SK-N-SH (cell line): ENCODE data around the gene TMEM131L. TPM values are rescaled to one million over a fixed set of nuclear protein-coding genes. Genes with fewer than 3 reads are reported as not detected.

Experiments used
- CTCF ChIA-PET: fragments of 300-600, 350-600 bp; formaldehyde crosslinking; extraction: SDS; loops from one replicate; lab custom pipeline; 2021; lab: Yijun Ruan, JAX
- POLR2A ChIA-PET: fragments of 350-600 bp; sonication (Branson Sonifier 250); formaldehyde crosslinking; extraction: SDS; loops from one replicate; lab custom pipeline; 2020; ENCODE audit warnings: antibody characterized with exemption, inconsistent platforms; lab: Yijun Ruan, JAX
- DNase-seq: peaks from one replicate; pipeline ENCODE4 v3.0.0; 2012
- H2AFZ ChIP-seq: fragments of 200-600 bp; sonication (generic); 2 replicates; pipeline ENCODE4 v1.8.1; 2016; ENCODE audit warnings: antibody characterized with exemption, mild to moderate bottlenecking, low read depth
- H3F3A ChIP-seq: fragments of 200-600 bp; sonication (generic); replicated peaks from 2 replicates; pipeline ENCODE3; 2016; ENCODE audit warnings: antibody characterized with exemption, mild to moderate bottlenecking; ENCODE audit not compliant: insufficient read depth
- H3K27ac ChIP-seq, 2 experiments: fragments of 200-500 bp in 1 of 2; fragments of 200-600 bp in 1 of 2; sonication (Bioruptor generic) in 1 of 2; sonication (generic), shearing (Covaris generic) in 1 of 2; 2 replicates each; pipeline versions ENCODE4 v1.5.1 to v1.6.1; 2014 to 2016; ENCODE audit warnings: low read depth in 2 of 2, inconsistent platforms in 1 of 2, low read length in 1 of 2, mild to moderate bottlenecking in 1 of 2, mixed read lengths in 1 of 2
- H3K27me3 ChIP-seq: fragments of 200-600 bp; sonication (generic), shearing (Covaris generic); 2 replicates; pipeline ENCODE4 v1.6.1; 2016; ENCODE audit warnings: mixed run types; ENCODE audit not compliant: insufficient read depth
- H3K36me3 ChIP-seq, 2 experiments: fragments of 200-500 bp in 1 of 2; fragments of 200-600 bp in 1 of 2; sonication (Bioruptor generic) in 1 of 2; sonication (generic) in 1 of 2; replicated peaks in 1 of 2; 2 replicates each; pipeline versions ENCODE3 to v1.5.1; 2014 to 2016; ENCODE audit warnings: low read length in 1 of 2, mild to moderate bottlenecking in 1 of 2; ENCODE audit not compliant: insufficient read depth in 2 of 2, control insufficient read depth in 1 of 2
- H3K4me1 ChIP-seq, 2 experiments: fragments of 200-500 bp in 1 of 2; fragments of 200-600 bp in 1 of 2; sonication (Bioruptor generic) in 1 of 2; sonication (generic), shearing (Covaris generic) in 1 of 2; 2 replicates each; pipeline versions ENCODE4 v1.5.1 to v1.6.1; 2014 to 2016; ENCODE audit warnings: low read depth in 1 of 2, low read length in 1 of 2, mixed run types in 1 of 2; ENCODE audit not compliant: insufficient read depth in 2 of 2, control insufficient read depth in 1 of 2
- H3K4me2 ChIP-seq: fragments of 200-600 bp; sonication (generic), shearing (Covaris generic); 2 replicates; pipeline ENCODE4 v1.6.1; 2017; ENCODE audit warnings: mixed run types
- H3K4me3 ChIP-seq, 2 experiments: fragments of 200-500 bp in 1 of 2; fragments of 200-600 bp in 1 of 2; sonication (Bioruptor generic) in 1 of 2; sonication (generic), shearing (Covaris generic) in 1 of 2; 2 replicates each; pipeline versions ENCODE4 v1.5.1 to v1.8.1; 2014 to 2016; ENCODE audit warnings: low read depth in 2 of 2, inconsistent platforms in 1 of 2, low read length in 1 of 2, mild to moderate bottlenecking in 1 of 2, mixed read lengths in 1 of 2, moderate library complexity in 1 of 2
- H3K79me2 ChIP-seq: fragments of 200-600 bp; sonication (generic); 2 replicates; pipeline ENCODE4 v1.8.1; 2017; ENCODE audit warnings: mild to moderate bottlenecking; ENCODE audit not compliant: insufficient read depth
- H3K9ac ChIP-seq: fragments of 200-600 bp; sonication (generic); 2 replicates; pipeline ENCODE4 v1.6.1; 2017; ENCODE audit warnings: mixed run types
- H3K9me2 ChIP-seq: fragments of 200-600 bp; sonication (generic); 2 replicates; pipeline ENCODE4 v1.6.1; 2017; ENCODE audit warnings: mixed run types
- H3K9me3 ChIP-seq: fragments of 200-600 bp; sonication (generic); 2 replicates; pipeline ENCODE4 v1.6.1; 2017; ENCODE audit warnings: mixed run types, mild to moderate bottlenecking, moderate library complexity
- H4K20me1 ChIP-seq: fragments of 200-600 bp; sonication (generic); 2 replicates; pipeline ENCODE4 v1.6.1; 2017; ENCODE audit warnings: mild to moderate bottlenecking, mixed run types; ENCODE audit not compliant: insufficient read depth
- CHD2 ChIP-seq: fragments of 150-350 bp; IDR thresholded peaks from 2 replicates; pipeline ENCODE4 v1.6.1; 2018; ENCODE audit warnings: low read length; ENCODE audit not compliant: partially characterized antibody
- ELF1 ChIP-seq: IDR thresholded peaks from 2 replicates; pipeline ENCODE4 v1.4.0; 2012
- FOSL2 ChIP-seq: IDR thresholded peaks from 2 replicates; pipeline ENCODE4 v1.4.0; 2012; ENCODE audit warnings: low read depth, mild to moderate bottlenecking, moderate library complexity, borderline replicate concordance
- FOXM1 ChIP-seq: IDR thresholded peaks from 2 replicates; pipeline ENCODE4 v1.4.0; 2012; ENCODE audit warnings: low read depth, mild to moderate bottlenecking
- JUND ChIP-seq: IDR thresholded peaks from 2 replicates; pipeline ENCODE4 v1.4.0; 2012
- MXI1 ChIP-seq: IDR thresholded peaks from 2 replicates; pipeline ENCODE4 v1.6.1; 2012; ENCODE audit warnings: mild to moderate bottlenecking, low read depth, low read length, improper control_type of control experiment
- POLR2AphosphoS5 ChIP-seq: IDR thresholded peaks from 2 replicates; pipeline ENCODE4 v1.6.1; 2012; ENCODE audit warnings: low read depth, low read length
- SIN3A ChIP-seq: IDR thresholded peaks from 2 replicates; pipeline ENCODE4 v1.6.1; 2012; ENCODE audit warnings: low read depth, mild to moderate bottlenecking, low read length, moderate library complexity, borderline replicate concordance
- TEAD4 ChIP-seq: IDR thresholded peaks from 2 replicates; pipeline ENCODE4 v1.4.0; 2012; ENCODE audit warnings: mild to moderate bottlenecking, borderline replicate concordance; ENCODE audit not compliant: insufficient read depth
- WGBS: methylation state at CpG from one replicate; pipeline ENCODE4 v1.1.6; 2017; ENCODE audit warnings: low lambda C conversion rate; 5-methylcytosine and 5-hydroxymethylcytosine counted together
- polyA plus RNA-seq, 3 experiments: library from polyadenylated mRNA; depleted of rRNA; stranded (reverse); fragments of >200 nt; gene quantifications; 2 replicates each; pipeline ENCODE4 v1.2.3, GENCODE V29; 2012
- TF ChIP-seq, protein P1 (sequence below): fragments of 200-600 bp; sonication (generic); IDR thresholded peaks from 2 replicates; pipeline ENCODE4 v1.6.1; 2017; ENCODE audit warnings: antibody characterized with exemption, mild to moderate bottlenecking, moderate library complexity
- TF ChIP-seq, protein P2 (sequence below): IDR thresholded peaks from 2 replicates; pipeline ENCODE4 v1.6.1; 2012; ENCODE audit warnings: mild to moderate bottlenecking, low read depth, low read length, moderate library complexity
- TF ChIP-seq, protein P3 (sequence below): fragments of 150-350 bp; IDR thresholded peaks from 2 replicates; pipeline ENCODE4 v1.6.1; 2017; ENCODE audit warnings: antibody characterized with exemption, low read length, low read depth, borderline replicate concordance
- TF ChIP-seq, protein P4 (sequence below): IDR thresholded peaks from 2 replicates; pipeline ENCODE4 v1.4.0; 2012; ENCODE audit warnings: low read depth
- TF ChIP-seq, protein P5 (sequence below): IDR thresholded peaks from 2 replicates; pipeline ENCODE4 v1.4.0; 2012; ENCODE audit warnings: low read depth, borderline replicate concordance

TMEM131L gene
- polyA plus RNA-seq, 1 of the 3 experiments (the other 2 are of a cell fraction), result 6.2 TPM

DNA sequence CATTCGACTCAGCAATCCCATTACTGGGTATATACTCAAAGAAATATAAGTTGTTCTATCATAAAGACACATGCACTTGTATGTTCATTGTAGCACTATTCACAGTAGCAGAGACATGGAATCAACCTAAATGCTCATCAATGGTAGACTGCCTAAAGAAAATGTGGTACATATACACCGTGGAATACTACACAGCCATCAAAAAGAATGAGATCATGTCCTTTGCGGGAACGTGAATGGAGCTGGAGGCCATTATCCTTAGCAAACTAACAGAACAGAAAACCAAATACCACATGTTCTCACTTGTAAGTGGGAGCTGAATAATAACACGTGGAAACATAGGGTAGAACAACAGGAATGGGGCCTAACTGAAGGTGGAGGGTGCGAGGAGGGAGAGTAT lies 44.9 kb downstream of the TMEM131L start:
- Histone ChIP-seq H4K20me1 (peaks cover 3% of the 10 kb centered on the region; the same call in 1 of the 2 replicates), H3K9ac (no peak overlapping the region), H3K4me3 (no peak overlapping the region), H3K79me2 (peaks cover 12% of the 10 kb centered on the region; the same call in 1 of the 2 replicates), H3K4me2 (no peak overlapping the region), H3K9me3 (no peaks in the 10 kb centered on the region), H3K27me3 (no peaks in the 10 kb centered on the region), H2AFZ (no peak overlapping the region), H3K4me1 (peaks cover 0 to 33% of the 10 kb centered on the region in 2 experiments; a peak in 2 of 4 replicates), H3F3A (peaks cover 35% of the 10 kb centered on the region), H3K9me2 (no peaks in the 10 kb centered on the region), H3K27ac (no peak overlapping the region), H3K36me3 (peaks cover 0 to 7% of the 10 kb centered on the region in 2 experiments)
- CTCF ChIA-PET, result no interaction called here
- POLR2A ChIA-PET, result no interaction called here
- no peak for DNase-seq
- over 99% methylated on average over 6 of the region's 6 CpGs for WGBS
- no peak for TF ChIP-seq MXI1
- no peak for TF ChIP-seq FOSL2
- TF ChIP-seq JUND, result no peak
- no peak for TF ChIP-seq CHD2
- no peak for TF ChIP-seq SIN3A
- TF ChIP-seq, protein P1, sequence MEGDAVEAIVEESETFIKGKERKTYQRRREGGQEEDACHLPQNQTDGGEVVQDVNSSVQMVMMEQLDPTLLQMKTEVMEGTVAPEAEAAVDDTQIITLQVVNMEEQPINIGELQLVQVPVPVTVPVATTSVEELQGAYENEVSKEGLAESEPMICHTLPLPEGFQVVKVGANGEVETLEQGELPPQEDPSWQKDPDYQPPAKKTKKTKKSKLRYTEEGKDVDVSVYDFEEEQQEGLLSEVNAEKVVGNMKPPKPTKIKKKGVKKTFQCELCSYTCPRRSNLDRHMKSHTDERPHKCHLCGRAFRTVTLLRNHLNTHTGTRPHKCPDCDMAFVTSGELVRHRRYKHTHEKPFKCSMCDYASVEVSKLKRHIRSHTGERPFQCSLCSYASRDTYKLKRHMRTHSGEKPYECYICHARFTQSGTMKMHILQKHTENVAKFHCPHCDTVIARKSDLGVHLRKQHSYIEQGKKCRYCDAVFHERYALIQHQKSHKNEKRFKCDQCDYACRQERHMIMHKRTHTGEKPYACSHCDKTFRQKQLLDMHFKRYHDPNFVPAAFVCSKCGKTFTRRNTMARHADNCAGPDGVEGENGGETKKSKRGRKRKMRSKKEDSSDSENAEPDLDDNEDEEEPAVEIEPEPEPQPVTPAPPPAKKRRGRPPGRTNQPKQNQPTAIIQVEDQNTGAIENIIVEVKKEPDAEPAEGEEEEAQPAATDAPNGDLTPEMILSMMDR, result no peak
- TF ChIP-seq, protein P2, sequence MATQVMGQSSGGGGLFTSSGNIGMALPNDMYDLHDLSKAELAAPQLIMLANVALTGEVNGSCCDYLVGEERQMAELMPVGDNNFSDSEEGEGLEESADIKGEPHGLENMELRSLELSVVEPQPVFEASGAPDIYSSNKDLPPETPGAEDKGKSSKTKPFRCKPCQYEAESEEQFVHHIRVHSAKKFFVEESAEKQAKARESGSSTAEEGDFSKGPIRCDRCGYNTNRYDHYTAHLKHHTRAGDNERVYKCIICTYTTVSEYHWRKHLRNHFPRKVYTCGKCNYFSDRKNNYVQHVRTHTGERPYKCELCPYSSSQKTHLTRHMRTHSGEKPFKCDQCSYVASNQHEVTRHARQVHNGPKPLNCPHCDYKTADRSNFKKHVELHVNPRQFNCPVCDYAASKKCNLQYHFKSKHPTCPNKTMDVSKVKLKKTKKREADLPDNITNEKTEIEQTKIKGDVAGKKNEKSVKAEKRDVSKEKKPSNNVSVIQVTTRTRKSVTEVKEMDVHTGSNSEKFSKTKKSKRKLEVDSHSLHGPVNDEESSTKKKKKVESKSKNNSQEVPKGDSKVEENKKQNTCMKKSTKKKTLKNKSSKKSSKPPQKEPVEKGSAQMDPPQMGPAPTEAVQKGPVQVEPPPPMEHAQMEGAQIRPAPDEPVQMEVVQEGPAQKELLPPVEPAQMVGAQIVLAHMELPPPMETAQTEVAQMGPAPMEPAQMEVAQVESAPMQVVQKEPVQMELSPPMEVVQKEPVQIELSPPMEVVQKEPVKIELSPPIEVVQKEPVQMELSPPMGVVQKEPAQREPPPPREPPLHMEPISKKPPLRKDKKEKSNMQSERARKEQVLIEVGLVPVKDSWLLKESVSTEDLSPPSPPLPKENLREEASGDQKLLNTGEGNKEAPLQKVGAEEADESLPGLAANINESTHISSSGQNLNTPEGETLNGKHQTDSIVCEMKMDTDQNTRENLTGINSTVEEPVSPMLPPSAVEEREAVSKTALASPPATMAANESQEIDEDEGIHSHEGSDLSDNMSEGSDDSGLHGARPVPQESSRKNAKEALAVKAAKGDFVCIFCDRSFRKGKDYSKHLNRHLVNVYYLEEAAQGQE, result no peak
- TF ChIP-seq ELF1, result no peak
- TF ChIP-seq, protein P3, sequence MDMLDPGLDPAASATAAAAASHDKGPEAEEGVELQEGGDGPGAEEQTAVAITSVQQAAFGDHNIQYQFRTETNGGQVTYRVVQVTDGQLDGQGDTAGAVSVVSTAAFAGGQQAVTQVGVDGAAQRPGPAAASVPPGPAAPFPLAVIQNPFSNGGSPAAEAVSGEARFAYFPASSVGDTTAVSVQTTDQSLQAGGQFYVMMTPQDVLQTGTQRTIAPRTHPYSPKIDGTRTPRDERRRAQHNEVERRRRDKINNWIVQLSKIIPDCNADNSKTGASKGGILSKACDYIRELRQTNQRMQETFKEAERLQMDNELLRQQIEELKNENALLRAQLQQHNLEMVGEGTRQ, result no peak
- TF ChIP-seq, protein P4, sequence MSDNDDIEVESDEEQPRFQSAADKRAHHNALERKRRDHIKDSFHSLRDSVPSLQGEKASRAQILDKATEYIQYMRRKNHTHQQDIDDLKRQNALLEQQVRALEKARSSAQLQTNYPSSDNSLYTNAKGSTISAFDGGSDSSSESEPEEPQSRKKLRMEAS, result no peak
- no peak for TF ChIP-seq FOXM1
- TF ChIP-seq TEAD4, result no peak
- TF ChIP-seq, protein P5, sequence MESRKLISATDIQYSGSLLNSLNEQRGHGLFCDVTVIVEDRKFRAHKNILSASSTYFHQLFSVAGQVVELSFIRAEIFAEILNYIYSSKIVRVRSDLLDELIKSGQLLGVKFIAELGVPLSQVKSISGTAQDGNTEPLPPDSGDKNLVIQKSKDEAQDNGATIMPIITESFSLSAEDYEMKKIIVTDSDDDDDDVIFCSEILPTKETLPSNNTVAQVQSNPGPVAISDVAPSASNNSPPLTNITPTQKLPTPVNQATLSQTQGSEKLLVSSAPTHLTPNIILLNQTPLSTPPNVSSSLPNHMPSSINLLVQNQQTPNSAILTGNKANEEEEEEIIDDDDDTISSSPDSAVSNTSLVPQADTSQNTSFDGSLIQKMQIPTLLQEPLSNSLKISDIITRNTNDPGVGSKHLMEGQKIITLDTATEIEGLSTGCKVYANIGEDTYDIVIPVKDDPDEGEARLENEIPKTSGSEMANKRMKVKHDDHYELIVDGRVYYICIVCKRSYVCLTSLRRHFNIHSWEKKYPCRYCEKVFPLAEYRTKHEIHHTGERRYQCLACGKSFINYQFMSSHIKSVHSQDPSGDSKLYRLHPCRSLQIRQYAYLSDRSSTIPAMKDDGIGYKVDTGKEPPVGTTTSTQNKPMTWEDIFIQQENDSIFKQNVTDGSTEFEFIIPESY, result no peak
- TF ChIP-seq POLR2AphosphoS5, result no peak
